ENCODE measurements around the gene SOWAHB.
"Not testable (repeated sequence)": the region's sequence is repeated elsewhere in the genome, so short reads cannot be mapped to it uniquely, and the experiment has no call there.

The SOWAHB gene

DNA sequence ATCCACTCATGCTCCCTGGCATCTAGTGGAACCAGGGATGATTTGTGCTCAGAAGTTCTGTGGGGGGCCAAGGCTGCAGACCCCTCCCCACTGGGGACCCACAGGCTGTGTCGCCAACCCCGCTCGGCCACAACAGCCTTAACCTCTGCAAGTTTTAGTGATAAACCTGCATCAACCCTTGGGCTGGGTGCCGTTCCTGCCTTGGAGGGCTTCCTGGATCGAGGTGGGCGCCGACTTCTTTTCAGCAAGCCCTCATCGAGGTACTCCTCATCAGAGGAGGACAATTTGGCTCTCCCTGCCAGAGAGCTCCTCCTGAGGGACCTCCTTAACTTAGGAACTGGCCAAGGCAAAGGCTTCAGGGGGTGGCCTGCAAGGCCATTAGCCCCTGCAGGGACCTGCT lies 1.9 kb downstream of the SOWAHB start:
- DNase-seq (ENCODE audit: low spot score) (no peak), FAIRE-seq (no peak)

- FAIRE-seq (no peak), DNase-seq (ENCODE audit: low spot score) (no peak)
Observed at GRCh38 chr4:76895619-76896018, 2.3 kb downstream of the SOWAHB start.

- FAIRE-seq = no peak
- DNase-seq (ENCODE audit: low spot score) = no peak
Observed at GRCh38 chr4:76894537-76895255, 3.2 kb downstream of the SOWAHB start.

DNA sequence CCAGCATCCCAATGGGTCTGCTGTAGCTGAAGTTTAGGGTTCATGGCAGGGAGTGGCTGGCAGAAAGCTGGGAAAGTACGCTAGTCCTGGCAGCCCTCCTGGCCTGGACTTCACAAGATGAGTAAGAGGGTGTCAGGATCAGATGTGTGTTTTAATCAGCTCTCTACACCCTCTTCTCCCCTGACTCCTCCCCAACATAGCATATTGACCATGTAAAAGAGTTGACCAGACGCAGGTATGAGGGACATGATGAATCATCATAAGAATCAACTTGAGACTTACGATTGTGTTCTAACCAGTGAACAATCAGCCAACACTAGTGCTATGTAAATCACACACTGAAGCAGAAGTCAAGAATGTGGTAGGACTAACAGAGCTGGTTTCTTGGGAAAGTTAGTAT lies 5.3 kb downstream of the SOWAHB start:
- no peak for DNase-seq (ENCODE audit: low spot score)
- FAIRE-seq = no peak

- FAIRE-seq = no peak
- no peak for DNase-seq (ENCODE audit: low spot score)
Observed at GRCh38 chr4:76892001-76892400, 5.9 kb downstream of the SOWAHB start.

DNA sequence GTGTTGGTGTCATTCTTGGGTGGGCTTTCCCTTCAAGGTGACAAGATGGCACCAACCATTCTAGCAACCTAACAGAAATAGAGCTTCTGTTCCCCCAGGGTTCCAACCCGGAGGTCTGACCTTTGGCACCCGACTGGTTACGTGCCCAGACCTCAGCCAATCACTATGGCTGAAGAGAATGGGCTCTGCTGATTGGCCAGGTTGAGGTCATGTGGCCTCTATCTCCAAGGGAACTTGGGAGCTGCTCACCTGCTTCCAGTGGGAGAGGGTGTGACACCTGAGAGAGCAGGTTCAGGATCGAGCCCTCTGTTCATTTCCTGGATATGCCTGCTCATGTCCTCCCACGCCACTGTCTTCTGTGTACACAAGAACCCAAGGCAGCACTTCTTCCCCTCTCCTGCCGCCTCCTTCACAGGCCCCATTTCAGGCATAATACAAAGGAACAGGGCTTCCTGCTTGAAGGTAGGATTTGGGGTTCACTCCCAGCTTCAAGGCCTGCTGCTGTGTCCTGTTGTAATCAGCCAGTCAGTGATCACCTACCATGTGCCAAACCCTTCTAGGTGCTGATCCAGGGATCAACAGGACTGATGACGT lies 11.0 kb downstream of the SOWAHB start:
- no peak for FAIRE-seq

DNA sequence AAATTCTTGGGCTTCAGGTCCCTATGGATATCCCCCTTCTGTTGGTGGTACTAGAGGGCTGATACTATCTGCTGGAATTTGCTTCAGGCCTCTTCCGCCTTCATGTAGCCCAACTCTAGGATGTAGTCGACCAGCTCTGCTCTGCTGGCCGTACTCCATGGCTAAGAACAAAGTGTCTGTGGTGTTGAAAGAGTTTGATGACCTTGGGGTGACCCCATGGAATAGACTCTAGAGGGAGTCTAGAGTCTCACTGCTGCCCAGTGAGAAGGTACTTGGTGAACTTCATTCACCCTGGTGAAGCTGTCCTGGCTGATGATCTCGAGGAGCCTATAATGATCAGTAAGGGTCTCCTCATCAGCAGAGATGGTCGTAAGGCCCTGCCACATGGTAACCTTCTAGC lies 11.7 kb downstream of the SOWAHB start:
- FAIRE-seq = no peak
- DNase-seq (ENCODE audit: low spot score) = no peak

More for the DNA sequence above, 11.0 kb downstream of the SOWAHB start:
- no peak for DNase-seq (ENCODE audit: low spot score)

- DNase-seq (ENCODE audit: low spot score) (no peak), FAIRE-seq (no peak)
Observed at GRCh38 chr4:76883147-76883546, 14.8 kb downstream of the SOWAHB start.

- FAIRE-seq (no peak), DNase-seq (ENCODE audit: low spot score) (no peak)
Observed at GRCh38 chr4:76882630-76883029, 15.3 kb downstream of the SOWAHB start.

GRCh38 chr4:76881375-76881774 lies 16.6 kb downstream of the SOWAHB start:
- DNase-seq (ENCODE audit: low spot score) (no peak), FAIRE-seq (no peak)

GRCh38 chr4:76879731-76880364 lies 18.1 kb downstream of the SOWAHB start:
- DNase-seq (ENCODE audit: low spot score) = no peak
- FAIRE-seq = no peak

- DNase-seq (ENCODE audit: low spot score) = not testable (repeated sequence)
Observed at GRCh38 chr4:76878641-76879165, 19.2 kb downstream of the SOWAHB start.

GRCh38 chr4:76874176-76874575 lies 23.8 kb downstream of the SOWAHB start:
- DNase-seq (ENCODE audit: low spot score) (no peak), FAIRE-seq (no peak)

More at GRCh38 chr4:76878641-76879165, 19.2 kb downstream of the SOWAHB start:
- FAIRE-seq = not testable (repeated sequence)

GRCh38 chr4:76873495-76873894 lies 24.4 kb downstream of the SOWAHB start:
- no peak for DNase-seq (ENCODE audit: low spot score)
- no peak for FAIRE-seq

DNA sequence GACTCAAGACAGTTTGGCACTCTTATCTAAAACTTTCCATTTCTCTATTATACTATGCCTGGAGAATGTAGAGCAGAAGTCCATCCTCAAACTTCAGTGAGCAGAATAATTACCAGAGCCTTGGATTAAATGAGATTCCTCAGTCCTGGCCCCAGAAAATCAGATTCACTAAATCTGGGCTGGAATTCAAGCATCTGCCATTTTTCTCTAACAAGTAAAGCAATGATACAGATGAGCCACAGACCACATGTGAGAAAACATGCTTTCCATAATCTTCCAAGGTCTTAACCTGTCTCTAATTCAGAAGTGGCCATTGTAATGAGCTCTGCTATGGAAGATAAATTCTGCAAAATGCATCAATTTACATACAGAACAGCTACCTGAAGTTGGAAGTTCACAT lies 25.4 kb downstream of the SOWAHB start:
- no peak for FAIRE-seq
- no peak for DNase-seq (ENCODE audit: low spot score)

GRCh38 chr4:76868780-76869179 lies 29.2 kb downstream of the SOWAHB start:
- not testable (repeated sequence) for DNase-seq (ENCODE audit: low spot score); FAIRE-seq

DNA sequence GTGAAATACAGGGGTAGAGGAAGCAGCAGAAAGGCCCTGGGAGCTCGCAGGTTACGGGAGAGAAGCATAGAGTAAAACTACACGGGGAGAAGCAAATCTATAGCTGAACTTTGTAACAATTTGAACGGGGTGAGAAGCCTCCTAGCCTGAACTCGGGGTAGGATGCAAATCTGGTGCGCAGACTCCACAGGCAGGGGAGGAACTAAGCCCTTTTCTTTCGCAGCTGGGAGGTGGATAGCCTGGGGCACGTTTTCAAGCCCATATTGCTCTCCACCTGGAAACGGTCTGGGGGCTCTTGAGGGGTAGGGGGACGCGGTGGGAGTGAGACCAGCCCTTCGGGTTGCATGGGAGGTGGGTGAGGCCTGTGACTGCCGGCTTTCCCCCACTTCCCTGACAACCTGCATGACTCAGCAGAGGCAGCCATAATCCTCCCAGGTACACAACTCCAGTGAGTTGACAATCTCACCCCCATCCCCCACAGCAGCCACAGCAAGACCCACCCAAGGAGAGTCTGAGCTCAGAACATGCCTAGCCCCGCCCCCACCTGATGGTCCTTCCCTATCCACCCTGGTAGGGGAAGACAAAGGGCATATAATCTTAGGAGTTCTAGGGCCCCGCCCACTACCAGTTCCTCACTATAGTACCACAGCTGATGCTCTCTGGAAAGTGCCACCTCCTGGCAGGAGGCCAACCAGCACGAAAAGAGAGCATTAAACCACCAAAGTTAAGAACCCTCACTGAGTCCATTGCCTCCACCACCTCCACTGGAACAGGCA lies 29.9 kb downstream of the SOWAHB start:
- DNase-seq (ENCODE audit: low spot score) = no peak
- FAIRE-seq = no peak

- DNase-seq (ENCODE audit: low spot score) (no peak), FAIRE-seq (no peak)
Observed at GRCh38 chr4:76867377-76867776, 30.6 kb downstream of the SOWAHB start.

DNA sequence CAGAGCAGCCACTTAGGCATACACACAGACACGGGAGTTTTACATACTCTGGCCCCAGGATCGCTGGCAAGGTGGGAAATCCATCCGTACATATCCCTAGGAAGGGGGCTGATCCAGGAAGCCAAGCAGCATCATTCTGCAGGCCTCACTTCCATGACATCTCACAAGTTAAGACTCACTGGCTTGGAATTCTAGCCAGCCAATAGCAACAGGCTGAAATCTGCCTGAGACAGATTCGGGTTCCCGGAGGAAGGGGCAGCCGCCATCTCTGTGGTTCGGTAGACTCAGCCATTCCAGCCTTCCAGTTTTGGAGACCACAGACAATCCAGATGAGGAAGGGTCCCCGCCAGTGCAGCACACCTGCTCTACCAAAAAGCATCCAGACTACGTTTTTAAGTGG lies 31.3 kb downstream of the SOWAHB start:
- no peak for FAIRE-seq

GRCh38 chr4:76858319-76858718 lies 39.6 kb downstream of the SOWAHB start:
- DNase-seq (ENCODE audit: low spot score) = no peak
- FAIRE-seq = no peak

More for the DNA sequence above, 31.3 kb downstream of the SOWAHB start:
- DNase-seq (ENCODE audit: low spot score) = no peak

- FAIRE-seq (no peak), DNase-seq (ENCODE audit: low spot score) (no peak)
Observed at GRCh38 chr4:76857074-76857409, 40.9 kb downstream of the SOWAHB start.
